ENCODE results near the gene LRRC73.
"Not testable (repeated sequence)": the region's sequence is repeated elsewhere in the genome, so short reads cannot be mapped to it uniquely, and the experiment has no call there.

LRRC73 gene

GRCh38 chr6:43460032-43460431, 50.1 kb downstream of the LRRC73 start:
- DNase-seq (ENCODE audit: low read depth) = no peak
- no peak overlapping the region for H3K4me3 ChIP-seq (ENCODE audit: low read length)
- TF ChIP-seq, protein P1, sequence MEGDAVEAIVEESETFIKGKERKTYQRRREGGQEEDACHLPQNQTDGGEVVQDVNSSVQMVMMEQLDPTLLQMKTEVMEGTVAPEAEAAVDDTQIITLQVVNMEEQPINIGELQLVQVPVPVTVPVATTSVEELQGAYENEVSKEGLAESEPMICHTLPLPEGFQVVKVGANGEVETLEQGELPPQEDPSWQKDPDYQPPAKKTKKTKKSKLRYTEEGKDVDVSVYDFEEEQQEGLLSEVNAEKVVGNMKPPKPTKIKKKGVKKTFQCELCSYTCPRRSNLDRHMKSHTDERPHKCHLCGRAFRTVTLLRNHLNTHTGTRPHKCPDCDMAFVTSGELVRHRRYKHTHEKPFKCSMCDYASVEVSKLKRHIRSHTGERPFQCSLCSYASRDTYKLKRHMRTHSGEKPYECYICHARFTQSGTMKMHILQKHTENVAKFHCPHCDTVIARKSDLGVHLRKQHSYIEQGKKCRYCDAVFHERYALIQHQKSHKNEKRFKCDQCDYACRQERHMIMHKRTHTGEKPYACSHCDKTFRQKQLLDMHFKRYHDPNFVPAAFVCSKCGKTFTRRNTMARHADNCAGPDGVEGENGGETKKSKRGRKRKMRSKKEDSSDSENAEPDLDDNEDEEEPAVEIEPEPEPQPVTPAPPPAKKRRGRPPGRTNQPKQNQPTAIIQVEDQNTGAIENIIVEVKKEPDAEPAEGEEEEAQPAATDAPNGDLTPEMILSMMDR (conservative IDR thresholded peaks at IDR 0.05; ENCODE audit: low read depth, low read length) = no peak

DNA sequence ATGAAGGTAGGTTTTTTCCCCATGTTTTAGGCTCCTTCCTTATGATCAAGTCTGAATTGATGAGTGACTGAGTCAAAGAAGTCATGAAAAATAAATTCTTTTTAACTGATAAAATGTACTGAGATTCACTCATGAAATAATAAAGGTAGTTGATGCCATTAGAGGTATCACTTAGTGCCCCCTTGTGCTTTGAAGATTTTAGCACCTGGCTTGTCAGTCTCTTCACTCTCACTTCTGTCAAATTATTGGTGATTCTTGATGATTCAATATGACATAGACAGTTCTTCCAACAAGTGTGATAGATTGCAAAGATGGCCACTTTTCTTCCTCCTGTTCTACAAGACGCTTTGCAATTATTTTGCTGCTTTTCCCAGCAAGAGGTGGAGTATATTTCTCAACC, 50.6 kb downstream of the LRRC73 start:
- TF ChIP-seq, protein P1 (conservative IDR thresholded peaks at IDR 0.05; ENCODE audit: low read depth, low read length) = no peak
- H3K4me3 ChIP-seq (ENCODE audit: low read length) = no peak overlapping the region
- DNase-seq (ENCODE audit: low read depth) = no peak

- not testable (repeated sequence) for H3K4me3 ChIP-seq (ENCODE audit: low read length); DNase-seq (ENCODE audit: low read depth)
These were observed 52.0 kb downstream of the LRRC73 start for GRCh38 chr6:43458154-43458553.

- TF ChIP-seq, protein P1 (conservative IDR thresholded peaks at IDR 0.05; ENCODE audit: low read depth, low read length) = no peak
- DNase-seq (ENCODE audit: low read depth) = no peak
- H3K4me3 ChIP-seq (ENCODE audit: low read length) = no peak overlapping the region
These were observed 52.5 kb downstream of the LRRC73 start for GRCh38 chr6:43457643-43458042.
